ENCODE results near the gene C19orf47. TPM values are rescaled to one million over a fixed set of nuclear protein-coding genes. Genes with fewer than 3 reads are reported as not detected.
"Not testable (repeated sequence)": the region's sequence is repeated elsewhere in the genome, so short reads cannot be mapped to it uniquely, and the experiment has no call there.

The C19orf47 gene
- total and polyA plus RNA-seq, 2 donors (not counting 3 experiments of a cell fraction or from before 2014, with no cell fraction given), result 16.4 to 27.0 TPM

GRCh38 chr19:40370997-40371801 lies 23.0 kb upstream of the C19orf47 start:
- H3K9me3 ChIP-seq (replicated peaks; ENCODE audit: control insufficient read depth, insufficient read depth, low read length), result no peaks in the 10 kb centered on the region
- no peak overlapping the region for H3K4me3 ChIP-seq (replicated peaks in 1 of 3; ENCODE audit: insufficient read depth in 1 of 3, low read depth in 1 of 3, low read length in 3 of 3)
- no TSS peak for BruUV-seq (replicated peaks)
- FAIRE-seq (no peak), DNase-seq (ENCODE audit: low read depth, low spot score) (no peak)
- H3K9ac ChIP-seq (replicated peaks; ENCODE audit: extremely low read depth, insufficient read depth, low read length), result no peak overlapping the region
- no peaks in the 10 kb centered on the region for H3K4me1 ChIP-seq (ENCODE audit: control insufficient read depth, extremely low read depth, insufficient read depth, low read length)
- H4K20me1 ChIP-seq (replicated peaks; ENCODE audit: control insufficient read depth, extremely low read depth, insufficient read depth, low read length), result no peaks in the 10 kb centered on the region
- H3K4me2 ChIP-seq (ENCODE audit: insufficient read depth, low read length), result no peak overlapping the region
- CTCF ChIA-PET, result interaction anchor here (0.9 kb wide), 1 partner anchor 14 kb away, joined by 3 read pairs; no protein-coding TSS in a partner anchor
- no peaks in the 10 kb centered on the region for H3K79me2 ChIP-seq (ENCODE audit: control insufficient read depth, insufficient read depth, low read length)
- TF ChIP-seq, protein P1, sequence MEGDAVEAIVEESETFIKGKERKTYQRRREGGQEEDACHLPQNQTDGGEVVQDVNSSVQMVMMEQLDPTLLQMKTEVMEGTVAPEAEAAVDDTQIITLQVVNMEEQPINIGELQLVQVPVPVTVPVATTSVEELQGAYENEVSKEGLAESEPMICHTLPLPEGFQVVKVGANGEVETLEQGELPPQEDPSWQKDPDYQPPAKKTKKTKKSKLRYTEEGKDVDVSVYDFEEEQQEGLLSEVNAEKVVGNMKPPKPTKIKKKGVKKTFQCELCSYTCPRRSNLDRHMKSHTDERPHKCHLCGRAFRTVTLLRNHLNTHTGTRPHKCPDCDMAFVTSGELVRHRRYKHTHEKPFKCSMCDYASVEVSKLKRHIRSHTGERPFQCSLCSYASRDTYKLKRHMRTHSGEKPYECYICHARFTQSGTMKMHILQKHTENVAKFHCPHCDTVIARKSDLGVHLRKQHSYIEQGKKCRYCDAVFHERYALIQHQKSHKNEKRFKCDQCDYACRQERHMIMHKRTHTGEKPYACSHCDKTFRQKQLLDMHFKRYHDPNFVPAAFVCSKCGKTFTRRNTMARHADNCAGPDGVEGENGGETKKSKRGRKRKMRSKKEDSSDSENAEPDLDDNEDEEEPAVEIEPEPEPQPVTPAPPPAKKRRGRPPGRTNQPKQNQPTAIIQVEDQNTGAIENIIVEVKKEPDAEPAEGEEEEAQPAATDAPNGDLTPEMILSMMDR (IDR thresholded peaks at IDR 0.05; ENCODE audit: extremely low read depth in 1 of 2, insufficient read depth in 1 of 2, low read depth in 1 of 2, low read length in 2 of 2), result no peak
- TF ChIP-seq MYC (IDR thresholded peaks at IDR 0.05; ENCODE audit: low read depth, low read length), result no peak
- no peak for TF ChIP-seq GATA2 (IDR thresholded peaks at IDR 0.05; ENCODE audit: insufficient read depth, insufficient read length, low read depth, low read length)
- no peak for TF ChIP-seq POLR2A (IDR thresholded peaks at IDR 0.05; ENCODE audit: low read depth, low read length)
- TF ChIP-seq, protein P2, sequence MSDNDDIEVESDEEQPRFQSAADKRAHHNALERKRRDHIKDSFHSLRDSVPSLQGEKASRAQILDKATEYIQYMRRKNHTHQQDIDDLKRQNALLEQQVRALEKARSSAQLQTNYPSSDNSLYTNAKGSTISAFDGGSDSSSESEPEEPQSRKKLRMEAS (IDR thresholded peaks at IDR 0.05; ENCODE audit: insufficient read depth, insufficient read length), result no peak
- no peak for TF ChIP-seq EZH2 (IDR thresholded peaks at IDR 0.05; ENCODE audit: borderline replicate concordance, low read depth, low read length, severe bottlenecking)
- TF ChIP-seq JUN (IDR thresholded peaks at IDR 0.05; ENCODE audit: borderline replicate concordance, insufficient read depth, insufficient read length, low read depth), result no peak
- no peak for TF ChIP-seq POLR2AphosphoS5 (IDR thresholded peaks at IDR 0.05; ENCODE audit: insufficient read depth, low read depth, low read length)
- no peak for TF ChIP-seq FOS (IDR thresholded peaks at IDR 0.05; ENCODE audit: borderline replicate concordance, insufficient read depth, low read length)
- H3K36me3 ChIP-seq (ENCODE audit: control insufficient read depth in 2 of 2, extremely low read depth in 1 of 2, insufficient read depth in 2 of 2, low read length in 2 of 2), result peaks cover 0 to 11% of the 10 kb centered on the region in 2 experiments
- intact Hi-C loops (cut with micrococcal nuclease) (no loop called here), dilution Hi-C loops (cut with MboI; ENCODE audit: extremely low pct_ligation_motif_present, low sequenced_read_pairs) (no loop called here)
- H2AFZ ChIP-seq (ENCODE audit: low read depth, low read length), result no peak overlapping the region
- no peaks in the 10 kb centered on the region for H3K27me3 ChIP-seq (ENCODE audit: control insufficient read depth in 2 of 2, insufficient read depth in 2 of 2, low read length in 2 of 2)
- H3K27ac ChIP-seq (ENCODE audit: insufficient read depth, low read depth, low read length), result no peak overlapping the region
- H3K9me1 ChIP-seq (replicated peaks; ENCODE audit: control insufficient read depth, extremely low read depth, insufficient read depth, low read length), result no peaks in the 10 kb centered on the region
- POLR2A ChIA-PET, result no interaction called here

DNA sequence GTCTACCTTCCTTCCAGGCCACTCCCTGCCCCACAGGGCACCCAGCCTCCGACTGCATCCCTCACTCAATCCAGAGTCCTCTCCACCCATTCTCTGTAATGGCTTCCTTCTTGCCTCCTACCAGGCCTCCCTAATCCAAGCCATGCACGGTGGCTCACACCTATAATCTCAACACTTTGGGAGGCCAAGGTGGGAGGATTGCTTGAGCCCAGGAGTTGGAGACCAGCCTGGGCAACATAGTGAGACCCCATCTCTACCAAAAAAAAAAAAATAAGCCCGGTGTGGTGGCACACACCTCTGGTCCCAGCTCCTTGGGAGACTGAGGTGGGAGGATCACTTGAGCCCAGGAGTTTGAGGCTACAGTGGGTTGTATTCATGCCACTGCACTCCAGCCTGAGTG lies 22.1 kb upstream of the C19orf47 start:
- H3K27ac ChIP-seq (ENCODE audit: insufficient read depth, low read depth, low read length); H2AFZ ChIP-seq (ENCODE audit: low read depth, low read length); H3K9ac ChIP-seq (replicated peaks; ENCODE audit: extremely low read depth, insufficient read depth, low read length); H3K27me3 ChIP-seq (ENCODE audit: control insufficient read depth in 2 of 2, insufficient read depth in 2 of 2, low read length in 2 of 2); CTCF ChIA-PET; POLR2A ChIA-PET; FAIRE-seq; H3K4me1 ChIP-seq (ENCODE audit: control insufficient read depth, extremely low read depth, insufficient read depth, low read length); H3K9me1 ChIP-seq (replicated peaks; ENCODE audit: control insufficient read depth, extremely low read depth, insufficient read depth, low read length); DNase-seq (ENCODE audit: low read depth, low spot score); H3K9me3 ChIP-seq (replicated peaks; ENCODE audit: control insufficient read depth, insufficient read depth, low read length); H4K20me1 ChIP-seq (replicated peaks; ENCODE audit: control insufficient read depth, extremely low read depth, insufficient read depth, low read length); H3K79me2 ChIP-seq (ENCODE audit: control insufficient read depth, insufficient read depth, low read length); BruUV-seq (replicated peaks); intact Hi-C loops (cut with micrococcal nuclease); H3K4me3 ChIP-seq (replicated peaks in 1 of 3; ENCODE audit: insufficient read depth in 1 of 3, low read depth in 1 of 3, low read length in 3 of 3); dilution Hi-C loops (cut with MboI; ENCODE audit: extremely low pct_ligation_motif_present, low sequenced_read_pairs); H3K4me2 ChIP-seq (ENCODE audit: insufficient read depth, low read length): not testable (repeated sequence)
- H3K36me3 ChIP-seq (ENCODE audit: control insufficient read depth in 2 of 2, extremely low read depth in 1 of 2, insufficient read depth in 2 of 2, low read length in 2 of 2), result peaks cover 0 to 11% of the 10 kb centered on the region in 2 experiments

Measured in endothelial cell of umbilical vein (primary cell).